Hepatocyte (in vitro differentiated cells): ENCODE data around the gene ENDOD1.

Source experiments
- CTCF ChIP-seq: fragments of 200-600 bp; sonication (generic); IDR thresholded peaks from 2 replicates; pipeline ENCODE4 v1.5.1; 2016; ENCODE audit warnings: antibody characterized with exemption, mild to moderate bottlenecking; ENCODE audit not compliant: poor library complexity
- EZH2 ChIP-seq: fragments of 200-600 bp; sonication (generic); IDR thresholded peaks from 2 replicates; pipeline ENCODE4 v1.6.1; 2016; ENCODE audit warnings: antibody characterized with exemption, mild to moderate bottlenecking, borderline replicate concordance
- EZH2phosphoT487 ChIP-seq: fragments of 200-600 bp; sonication (generic); IDR thresholded peaks from one replicate; pipeline ENCODE4 v1.6.1; 2018; ENCODE audit warnings: antibody characterized with exemption, mild to moderate bottlenecking, low read depth, moderate library complexity; ENCODE audit not compliant: unreplicated experiment, severe bottlenecking

- no peak for TF ChIP-seq EZH2
- no peak for TF ChIP-seq EZH2phosphoT487
- TF ChIP-seq CTCF = peak; percentile 42
These were observed 48.8 kb downstream of the ENDOD1 start for GRCh38 chr11:95138448-95138847.
